Measurements from ENCODE around the gene EHBP1.

The EHBP1 gene

DNA sequence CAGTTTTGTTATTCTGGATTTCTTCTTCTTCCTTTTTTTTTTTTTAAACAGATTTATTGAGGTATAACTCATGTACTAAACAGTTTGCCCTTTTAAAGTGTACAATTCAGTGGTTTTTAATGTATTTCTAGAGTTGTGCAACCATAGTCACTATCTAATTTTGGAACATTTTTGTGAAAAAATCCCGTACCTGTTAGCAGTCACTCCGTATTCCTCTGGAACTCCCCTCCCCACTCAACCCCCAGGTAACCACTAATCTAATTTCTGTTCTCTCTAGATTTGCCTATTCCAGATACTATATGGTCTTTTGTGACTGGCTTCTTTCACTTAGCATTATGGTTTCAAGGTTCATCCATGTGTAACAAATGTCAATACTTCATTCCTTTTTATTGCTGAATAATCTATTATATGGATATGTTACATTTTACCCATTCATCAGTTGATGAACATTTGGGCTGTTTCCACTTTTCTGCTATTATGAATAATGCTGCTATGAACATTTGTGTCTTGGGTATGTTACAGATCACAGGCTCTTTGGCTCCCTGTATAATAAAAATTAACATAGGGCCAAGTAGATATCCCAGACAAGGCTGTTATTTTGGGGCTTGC is 21.9 kb downstream of the EHBP1 start:
- no peak overlapping the region for H3K4ac ChIP-seq (ENCODE audit: low read depth, low read length)
- H3K36me3 ChIP-seq (ENCODE audit: control insufficient read depth in 1 of 2, insufficient read depth in 2 of 2, low read length in 2 of 2): no peaks in the 10 kb centered on the region
- no peak overlapping the region for H3K18ac ChIP-seq (ENCODE audit: low read length)
- no peak overlapping the region for H3K9ac ChIP-seq (ENCODE audit: low read length)
- no peak overlapping the region for H2BK12ac ChIP-seq (ENCODE audit: low read length)
- H2AK5ac ChIP-seq (ENCODE audit: low read length): no peak overlapping the region
- peaks cover 4% of the 10 kb centered on the region for H3K9me3 ChIP-seq (ENCODE audit: insufficient read depth, low read depth, low read length)
- no peak overlapping the region for H3K4me2 ChIP-seq (ENCODE audit: low read length)
- peaks cover 12 to 19% of the 10 kb centered on the region in 2 experiments for H3K4me1 ChIP-seq (ENCODE audit: control insufficient read depth in 1 of 2, insufficient read depth in 2 of 2, low read length in 2 of 2)
- H4K12ac ChIP-seq (ENCODE audit: low read depth, low read length): no peak overlapping the region
- H3K27me3 ChIP-seq (ENCODE audit: insufficient read depth, low read length): no peaks in the 10 kb centered on the region
- peak overlapping the region; percentile 54 for H2BK5ac ChIP-seq (ENCODE audit: low read depth, low read length, poor library complexity)
- peaks cover 6% of the 10 kb centered on the region for H3K79me2 ChIP-seq (ENCODE audit: control insufficient read depth, insufficient read depth, low read length, poor library complexity)
- H3K23ac ChIP-seq (ENCODE audit: low read length): no peak overlapping the region
- no peak overlapping the region for H4K8ac ChIP-seq (ENCODE audit: low read depth, low read length)
- peak in 1 of 2 donors; percentile 51 for DNase-seq
- no peak overlapping the region for H3K4me3 ChIP-seq (ENCODE audit: low read depth, low read length)
- H3K27ac ChIP-seq (ENCODE audit: low read depth, low read length): peak overlapping the region; percentile 81
- H3K14ac ChIP-seq (ENCODE audit: low read length): no peak overlapping the region
- H3K79me1 ChIP-seq (ENCODE audit: low read length): peaks cover 7% of the 10 kb centered on the region
- H2BK120ac ChIP-seq (ENCODE audit: insufficient read depth, low read length, poor library complexity): no peak overlapping the region
- H2AFZ ChIP-seq (ENCODE audit: insufficient read depth, low read length, poor library complexity): no peak overlapping the region
- WGBS (ENCODE audit: extremely low coverage, insufficient coverage, insufficient read length): no CpG with 5 or more reads among the region's 2 CpGs
- no peak overlapping the region for H4K91ac ChIP-seq (ENCODE audit: low read depth, low read length)

- Histone ChIP-seq H3K18ac (ENCODE audit: low read length) (no peak overlapping the region), H2BK120ac (ENCODE audit: insufficient read depth, low read length, poor library complexity) (no peak overlapping the region), H3K79me2 (ENCODE audit: control insufficient read depth, insufficient read depth, low read length, poor library complexity) (peaks cover 8% of the 10 kb centered on the region), H3K9me3 (ENCODE audit: insufficient read depth, low read depth, low read length) (peaks cover 4% of the 10 kb centered on the region), H4K8ac (ENCODE audit: low read depth, low read length) (no peak overlapping the region), H2BK5ac (ENCODE audit: low read depth, low read length, poor library complexity) (peak overlapping the region; percentile 54), H3K14ac (ENCODE audit: low read length) (no peak overlapping the region), H3K36me3 (ENCODE audit: control insufficient read depth in 1 of 2, insufficient read depth in 2 of 2, low read length in 2 of 2) (no peaks in the 10 kb centered on the region), H3K9ac (ENCODE audit: low read length) (no peak overlapping the region), H3K4me2 (ENCODE audit: low read length) (no peak overlapping the region), H3K4me3 (ENCODE audit: low read depth, low read length) (no peak overlapping the region), H2BK12ac (ENCODE audit: low read length) (no peak overlapping the region), H3K23ac (ENCODE audit: low read length) (no peak overlapping the region), H4K12ac (ENCODE audit: low read depth, low read length) (no peak overlapping the region), H4K91ac (ENCODE audit: low read depth, low read length) (no peak overlapping the region), H3K27ac (ENCODE audit: low read depth, low read length) (peak overlapping the region; percentile 81), H3K79me1 (ENCODE audit: low read length) (peaks cover 8% of the 10 kb centered on the region), H3K4me1 (ENCODE audit: control insufficient read depth in 1 of 2, insufficient read depth in 2 of 2, low read length in 2 of 2) (peaks cover 14 to 21% of the 10 kb centered on the region in 2 experiments), H3K27me3 (ENCODE audit: insufficient read depth, low read length) (no peaks in the 10 kb centered on the region), H3K4ac (ENCODE audit: low read depth, low read length) (no peak overlapping the region), H2AK5ac (ENCODE audit: low read length) (no peak overlapping the region), H2AFZ (ENCODE audit: insufficient read depth, low read length, poor library complexity) (no peak overlapping the region)
- DNase-seq: peak; percentile 88 to 96
- WGBS (ENCODE audit: extremely low coverage, insufficient coverage, insufficient read length): no CpG with 5 or more reads among the region's 5 CpGs
Observed at GRCh38 chr2:62727876-62728566, 22.5 kb downstream of the EHBP1 start.

GRCh38 chr2:62731275-62731674 is 25.8 kb downstream of the EHBP1 start:
- Histone ChIP-seq H2BK12ac (ENCODE audit: low read length) (no peak overlapping the region), H2AK5ac (ENCODE audit: low read length) (no peak overlapping the region), H3K14ac (ENCODE audit: low read length) (no peak overlapping the region), H3K4me3 (ENCODE audit: low read depth, low read length) (no peak overlapping the region), H3K9me3 (ENCODE audit: insufficient read depth, low read depth, low read length) (no peaks in the 10 kb centered on the region), H3K4me2 (ENCODE audit: low read length) (no peak overlapping the region), H2BK5ac (ENCODE audit: low read depth, low read length, poor library complexity) (no peak overlapping the region), H3K9ac (ENCODE audit: low read length) (no peak overlapping the region), H3K18ac (ENCODE audit: low read length) (no peak overlapping the region), H3K36me3 (ENCODE audit: control insufficient read depth in 1 of 2, insufficient read depth in 2 of 2, low read length in 2 of 2) (no peaks in the 10 kb centered on the region), H3K4ac (ENCODE audit: low read depth, low read length) (no peak overlapping the region), H4K8ac (ENCODE audit: low read depth, low read length) (no peak overlapping the region), H3K79me1 (ENCODE audit: low read length) (peaks cover 9% of the 10 kb centered on the region), H3K79me2 (ENCODE audit: control insufficient read depth, insufficient read depth, low read length, poor library complexity) (peaks cover 10% of the 10 kb centered on the region), H4K91ac (ENCODE audit: low read depth, low read length) (no peak overlapping the region), H2AFZ (ENCODE audit: insufficient read depth, low read length, poor library complexity) (no peak overlapping the region), H3K27me3 (ENCODE audit: insufficient read depth, low read length) (no peaks in the 10 kb centered on the region), H3K27ac (ENCODE audit: low read depth, low read length) (no peak overlapping the region), H3K23ac (ENCODE audit: low read length) (no peak overlapping the region), H2BK120ac (ENCODE audit: insufficient read depth, low read length, poor library complexity) (no peak overlapping the region), H3K4me1 (ENCODE audit: control insufficient read depth in 1 of 2, insufficient read depth in 2 of 2, low read length in 2 of 2) (peaks cover 8 to 14% of the 10 kb centered on the region in 2 experiments), H4K12ac (ENCODE audit: low read depth, low read length) (no peak overlapping the region)
- DNase-seq: no peak
- no CpG with 5 or more reads among the region's 3 CpGs for WGBS (ENCODE audit: extremely low coverage, insufficient coverage, insufficient read length)

DNA sequence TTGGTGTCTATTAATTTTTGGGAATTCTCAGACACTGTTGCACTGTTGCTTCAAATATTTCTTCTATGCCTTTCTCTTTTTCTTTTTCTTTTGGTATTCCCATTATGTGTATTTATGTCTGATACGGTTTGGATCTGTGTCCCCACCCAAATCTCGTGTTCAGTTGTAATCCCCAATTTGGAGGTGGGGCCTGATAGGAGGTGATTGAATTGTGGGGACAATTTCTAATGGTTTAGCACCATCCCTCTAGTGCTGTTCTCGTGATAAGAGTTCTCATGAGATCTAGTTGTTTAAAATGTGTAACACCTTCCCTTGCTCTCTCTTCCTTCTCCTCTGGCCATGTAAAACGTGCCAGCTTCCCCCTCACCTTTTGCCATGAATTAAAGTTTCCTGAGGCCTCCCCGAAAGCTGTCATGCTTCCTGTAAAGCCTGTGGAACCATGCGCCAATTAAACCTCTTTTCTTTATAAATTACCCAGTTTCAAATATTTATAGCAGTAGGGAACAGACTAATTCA is 26.8 kb downstream of the EHBP1 start:
- Histone ChIP-seq H3K27ac (ENCODE audit: low read depth, low read length) (peak overlapping the region; percentile 75), H3K4me1 (ENCODE audit: control insufficient read depth in 1 of 2, insufficient read depth in 2 of 2, low read length in 2 of 2) (peaks cover 9 to 13% of the 10 kb centered on the region in 2 experiments), H4K12ac (ENCODE audit: low read depth, low read length) (peak overlapping the region; percentile 43), H2AFZ (ENCODE audit: insufficient read depth, low read length, poor library complexity) (no peak overlapping the region), H2BK5ac (ENCODE audit: low read depth, low read length, poor library complexity) (peak overlapping the region; percentile 79), H4K8ac (ENCODE audit: low read depth, low read length) (peak overlapping the region; percentile 70), H2AK5ac (ENCODE audit: low read length) (peak overlapping the region; percentile 62), H4K91ac (ENCODE audit: low read depth, low read length) (peak overlapping the region; percentile 85), H3K79me1 (ENCODE audit: low read length) (peaks cover 11% of the 10 kb centered on the region), H3K4ac (ENCODE audit: low read depth, low read length) (peak overlapping the region; percentile 83), H3K4me2 (ENCODE audit: low read length) (no peak overlapping the region), H3K18ac (ENCODE audit: low read length) (peak overlapping the region; percentile 94), H3K14ac (ENCODE audit: low read length) (peak overlapping the region; percentile 79), H2BK120ac (ENCODE audit: insufficient read depth, low read length, poor library complexity) (peak overlapping the region; percentile 95), H3K9ac (ENCODE audit: low read length) (no peak overlapping the region), H3K4me3 (ENCODE audit: low read depth, low read length) (no peak overlapping the region), H3K79me2 (ENCODE audit: control insufficient read depth, insufficient read depth, low read length, poor library complexity) (peaks cover 12% of the 10 kb centered on the region), H3K23ac (ENCODE audit: low read length) (no peak overlapping the region), H3K9me3 (ENCODE audit: insufficient read depth, low read depth, low read length) (no peaks in the 10 kb centered on the region), H3K36me3 (ENCODE audit: control insufficient read depth in 1 of 2, insufficient read depth in 2 of 2, low read length in 2 of 2) (no peaks in the 10 kb centered on the region), H3K27me3 (ENCODE audit: insufficient read depth, low read length) (no peaks in the 10 kb centered on the region), H2BK12ac (ENCODE audit: low read length) (peak overlapping the region; percentile 94)
- WGBS (ENCODE audit: extremely low coverage, insufficient coverage, insufficient read length): no CpG with 5 or more reads among the region's 6 CpGs
- no peak for DNase-seq
